CD4-positive, alpha-beta T cell treated with Interleukin-12 subunit alpha and Interleukin-12 subunit beta, for 1 hour (primary cell): ENCODE measurements around the gene APPL2.
"Not testable (repeated sequence)": the region's sequence is repeated elsewhere in the genome, so short reads cannot be mapped to it uniquely, and the experiment has no call there.

Source experiments
- DNase-seq: peaks from one replicate; pipeline ENCODE4 v3.0.0-alpha.2; 2020

Gene APPL2

DNA sequence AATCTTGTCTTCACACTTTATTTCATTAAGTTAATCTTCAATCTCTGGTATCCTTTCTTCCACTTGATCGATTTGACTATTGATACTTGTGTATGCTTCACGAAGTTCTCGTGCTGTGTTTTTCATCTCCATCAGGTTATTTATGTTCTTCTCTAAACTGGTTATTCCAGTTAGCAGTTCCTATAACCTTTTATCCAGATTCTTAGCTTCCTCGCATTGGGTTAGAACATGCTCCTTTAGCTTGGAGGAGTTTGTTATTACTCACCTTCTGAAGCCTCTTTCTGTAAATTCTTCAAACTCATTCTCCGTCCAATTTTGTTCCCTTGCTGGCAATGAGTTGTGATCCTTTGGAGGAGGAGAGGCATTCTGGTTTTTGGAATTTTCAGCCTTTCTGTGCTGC, 52.0 kb downstream of the APPL2 start:
- not testable (repeated sequence) for DNase-seq

DNA sequence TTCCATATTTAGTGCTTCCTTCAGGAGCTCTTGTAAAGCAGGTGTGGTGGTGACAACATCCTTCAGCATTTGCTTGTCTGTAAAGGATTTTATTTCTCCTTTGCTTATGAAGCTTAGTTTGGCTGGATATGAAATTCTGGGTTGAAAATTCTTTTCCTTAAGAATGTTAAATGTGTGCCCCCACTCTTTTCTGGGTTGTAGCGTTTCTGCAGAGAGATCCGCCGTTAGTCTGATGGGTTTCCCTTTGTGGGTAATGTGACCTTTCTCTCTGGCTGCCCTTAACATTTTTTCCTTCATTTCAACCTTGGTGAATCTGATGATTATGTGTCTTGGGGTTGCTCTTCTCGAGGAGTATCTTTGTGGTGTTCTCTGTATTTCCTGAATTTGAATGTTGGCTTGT, 52.6 kb downstream of the APPL2 start:
- DNase-seq: not testable (repeated sequence)

DNA sequence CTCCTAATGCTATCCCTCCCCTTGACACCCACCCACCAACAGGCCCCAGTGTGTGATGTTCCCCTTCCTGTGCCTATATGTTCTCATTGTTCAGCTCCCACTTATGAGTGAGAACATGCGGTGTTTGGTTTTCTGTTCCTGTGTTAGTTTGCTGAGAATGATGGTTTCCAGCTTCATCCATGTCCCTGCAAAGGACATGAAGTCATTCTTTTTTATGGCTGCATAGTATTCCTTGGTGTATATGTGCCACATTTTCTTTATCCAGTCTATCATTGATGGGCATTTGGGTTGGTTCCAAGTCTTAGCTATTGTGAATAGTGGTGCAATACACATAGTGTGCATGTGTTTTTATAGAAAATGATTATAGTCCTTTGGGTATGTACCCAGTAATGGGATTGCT, 56.9 kb downstream of the APPL2 start:
- DNase-seq: not testable (repeated sequence)

DNA sequence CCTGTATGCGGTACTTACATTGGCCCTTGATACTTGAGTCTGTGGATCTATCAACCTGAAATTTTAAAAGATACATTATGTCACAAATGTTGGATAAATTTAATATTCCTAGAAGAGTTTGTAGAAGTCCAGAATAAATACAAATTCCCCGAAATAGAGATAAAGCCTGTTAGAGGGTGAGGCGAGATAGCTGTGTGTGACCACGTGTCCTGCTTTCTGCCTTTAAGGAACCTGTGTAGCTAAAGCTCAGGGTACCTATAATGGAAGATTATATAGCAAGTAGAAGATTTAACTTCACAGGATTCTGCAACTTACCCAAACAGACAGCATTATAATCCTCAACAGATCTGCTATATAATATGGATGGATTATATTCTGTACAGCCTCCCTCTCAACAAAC, 58.8 kb downstream of the APPL2 start:
- DNase-seq: no peak

DNA sequence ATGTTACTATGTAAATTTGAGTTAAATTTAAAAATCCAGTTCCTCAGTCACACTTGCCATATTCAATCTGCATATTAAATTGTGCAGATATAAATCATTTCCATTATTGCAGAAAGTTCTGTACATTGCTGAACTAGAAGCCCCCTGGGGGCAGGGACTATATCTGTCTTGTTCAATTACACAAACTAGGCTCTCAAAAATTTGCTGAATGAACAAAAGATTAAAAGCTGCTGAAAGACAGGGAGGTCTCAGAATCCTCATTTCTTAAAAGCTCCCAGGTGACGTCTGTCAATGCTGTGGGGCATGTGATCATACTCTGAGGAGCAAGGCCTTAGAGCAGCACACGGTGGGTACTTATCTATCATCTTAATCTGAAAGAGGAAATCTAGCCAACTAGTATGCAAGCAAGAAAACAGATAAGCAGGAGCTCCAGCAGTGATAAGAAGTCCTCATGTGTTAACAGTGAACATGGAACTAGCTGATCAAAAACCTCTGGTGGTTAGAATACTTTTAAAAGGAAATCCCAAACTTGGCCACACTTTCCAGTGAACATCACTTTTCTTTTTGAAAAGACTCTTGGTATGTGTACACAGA, 60.5 kb downstream of the APPL2 start:
- no peak for DNase-seq

DNA sequence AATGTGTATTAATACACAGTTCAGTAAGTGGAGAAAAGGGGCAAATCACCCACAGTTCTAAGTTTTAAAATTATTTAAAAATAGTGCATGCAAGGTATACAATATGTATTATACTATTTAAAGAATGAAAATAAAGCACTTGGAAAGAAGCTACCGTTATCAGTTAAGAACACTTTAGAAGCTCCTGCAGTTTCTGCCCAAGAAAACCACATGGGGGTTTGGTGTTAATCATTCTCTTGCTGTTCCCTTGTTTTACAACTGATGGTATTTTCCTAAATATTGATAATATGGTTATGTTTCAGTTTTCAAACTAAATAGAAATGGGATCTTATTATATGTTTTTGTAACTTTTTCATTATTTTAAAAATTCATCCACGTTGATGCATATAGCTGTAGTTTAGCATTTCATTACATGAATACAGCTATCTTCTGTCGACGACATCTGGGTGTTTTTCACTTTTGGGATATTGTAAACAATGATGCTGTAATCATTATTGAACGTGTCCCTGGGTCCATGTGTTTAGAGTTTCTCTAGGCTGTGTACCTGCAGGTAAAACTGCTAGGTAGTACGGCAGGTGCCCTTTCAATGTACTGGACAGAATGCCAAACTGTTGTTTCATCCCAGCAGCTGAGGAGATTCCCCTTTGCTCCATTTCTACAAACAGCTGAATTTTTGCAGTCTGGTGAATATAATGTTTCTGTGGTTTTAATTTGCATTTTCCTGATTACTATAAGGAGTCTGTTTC, 64.1 kb downstream of the APPL2 start:
- DNase-seq: no peak

DNA sequence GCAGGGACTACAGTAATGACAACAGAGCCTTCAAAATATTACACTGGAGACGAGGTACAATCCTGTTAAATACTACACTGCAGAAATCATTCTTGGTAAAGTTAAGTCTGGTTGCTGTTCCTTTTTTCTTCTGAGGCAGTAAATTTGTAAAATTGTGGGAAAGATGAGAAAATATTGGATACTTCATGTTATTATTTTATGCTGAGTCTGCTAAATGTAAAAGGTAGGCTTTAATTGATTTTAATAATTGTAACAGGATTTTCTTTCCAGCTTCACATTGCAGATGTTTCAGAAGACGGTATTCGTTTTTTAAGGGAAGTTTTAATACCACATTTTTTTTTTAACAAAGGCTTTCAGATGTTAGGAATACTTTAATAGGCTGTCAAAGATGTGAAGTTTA, 65.8 kb downstream of the APPL2 start:
- DNase-seq: no peak

DNA sequence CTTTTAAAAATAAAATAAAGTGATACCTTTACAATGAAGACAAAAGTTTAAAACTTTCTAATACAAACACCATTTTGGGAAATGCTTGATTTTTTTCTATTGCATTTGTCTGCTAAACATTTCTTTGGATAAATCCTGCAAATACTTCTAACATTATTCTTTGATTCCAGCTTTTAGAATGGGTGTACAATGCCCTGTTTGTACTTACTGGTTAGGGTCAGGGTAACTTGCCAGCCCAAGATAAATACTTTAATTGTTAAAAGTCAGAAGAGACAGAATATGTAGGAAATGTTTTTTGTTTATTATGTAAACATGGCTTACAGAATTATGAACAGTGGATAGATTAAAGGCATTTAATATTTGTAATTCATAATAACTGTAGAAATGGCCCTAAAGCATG, 68.0 kb downstream of the APPL2 start:
- DNase-seq: no peak

DNA sequence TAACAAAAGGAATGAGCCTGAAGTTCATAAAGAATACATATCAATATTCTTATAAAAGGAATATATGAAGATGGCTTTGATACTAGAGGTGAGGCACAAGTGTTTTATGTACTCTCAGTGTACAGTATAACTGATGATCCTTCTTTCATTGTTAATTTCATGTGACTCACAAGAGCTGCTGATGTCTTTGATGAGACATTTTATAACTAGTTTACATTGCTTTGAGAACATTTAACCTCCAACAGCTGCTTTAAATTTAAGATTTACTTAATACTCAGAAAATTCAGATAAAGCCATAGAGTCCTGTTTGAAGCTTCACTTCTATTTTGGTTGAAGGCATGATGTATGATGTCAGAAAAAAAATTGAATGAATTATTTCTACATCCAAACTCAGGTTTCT, 68.6 kb downstream of the APPL2 start:
- no peak for DNase-seq

DNA sequence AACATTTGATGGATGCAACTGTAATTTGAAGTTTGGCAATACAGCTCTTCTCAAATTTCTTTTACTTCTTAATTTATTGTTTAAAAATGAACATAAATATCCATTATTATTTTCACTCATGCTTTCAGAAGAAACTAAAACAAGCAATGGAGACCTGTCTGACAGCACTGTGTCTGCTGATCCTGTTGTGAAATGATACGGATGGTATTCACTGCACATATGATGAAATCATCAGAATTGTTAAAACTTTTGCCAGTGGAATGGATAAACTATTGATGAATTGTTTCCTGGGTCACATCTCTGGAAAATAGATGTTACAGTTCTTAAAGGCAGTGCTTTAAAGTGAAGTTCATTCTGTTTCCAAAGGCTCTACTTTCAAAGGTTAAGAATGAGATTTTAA, 69.2 kb downstream of the APPL2 start:
- no peak for DNase-seq

DNA sequence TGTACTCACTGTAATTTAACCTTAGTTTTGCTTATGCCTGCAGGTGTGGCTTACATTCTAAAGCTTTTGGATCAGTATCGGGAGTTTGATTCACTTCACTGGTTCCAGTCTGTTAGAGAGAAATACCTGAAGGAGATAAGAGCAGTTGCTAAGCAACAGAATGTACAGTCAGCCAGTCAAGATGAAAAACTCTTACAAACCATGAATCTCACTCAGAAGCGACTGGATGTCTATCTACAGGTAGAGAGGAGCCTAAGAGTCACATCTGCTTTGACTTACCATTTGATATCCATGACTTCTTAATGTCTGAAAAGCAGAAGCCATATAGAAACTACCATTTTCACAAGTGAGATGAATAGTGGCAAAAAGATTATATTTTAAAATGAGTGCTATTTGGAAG, 71.9 kb downstream of the APPL2 start:
- no peak for DNase-seq

DNA sequence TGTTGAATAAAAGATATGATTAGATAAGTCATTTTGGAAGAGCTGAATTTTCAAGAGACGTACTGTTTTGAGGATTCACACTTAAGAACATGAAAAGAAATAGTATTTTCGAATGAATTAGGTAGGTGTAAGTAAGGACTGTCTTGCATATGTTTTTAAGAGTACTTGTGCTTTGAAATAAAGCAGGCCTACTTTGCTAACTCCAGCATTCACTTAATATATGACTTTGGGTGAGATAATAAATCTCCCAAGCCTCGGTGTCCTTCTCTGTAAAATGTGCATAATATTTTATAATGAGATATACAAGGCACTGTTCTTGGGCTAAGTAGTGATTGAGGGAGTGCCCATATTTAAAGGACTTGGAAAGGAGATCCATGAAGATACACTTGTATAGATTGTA, 73.8 kb downstream of the APPL2 start:
- no peak for DNase-seq

DNA sequence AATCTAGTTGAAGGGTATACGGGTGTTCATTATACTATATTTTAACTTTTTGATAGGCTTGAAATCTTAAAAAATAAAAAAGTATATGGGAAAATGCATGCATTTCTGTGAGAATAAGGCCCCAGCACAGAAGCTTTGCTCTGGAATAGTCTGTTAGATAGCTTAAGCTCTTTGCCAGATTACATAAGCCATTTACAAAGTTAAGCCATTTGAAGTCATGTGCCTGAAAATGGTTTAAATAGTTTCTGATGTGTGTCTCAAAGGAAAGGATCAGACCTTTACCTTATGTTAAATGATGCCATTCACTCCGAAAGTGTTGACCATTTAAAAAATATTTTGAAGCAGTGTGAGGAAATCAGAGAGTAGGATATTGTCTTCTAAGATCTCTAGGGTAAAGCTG, 77.1 kb downstream of the APPL2 start:
- no peak for DNase-seq

DNA sequence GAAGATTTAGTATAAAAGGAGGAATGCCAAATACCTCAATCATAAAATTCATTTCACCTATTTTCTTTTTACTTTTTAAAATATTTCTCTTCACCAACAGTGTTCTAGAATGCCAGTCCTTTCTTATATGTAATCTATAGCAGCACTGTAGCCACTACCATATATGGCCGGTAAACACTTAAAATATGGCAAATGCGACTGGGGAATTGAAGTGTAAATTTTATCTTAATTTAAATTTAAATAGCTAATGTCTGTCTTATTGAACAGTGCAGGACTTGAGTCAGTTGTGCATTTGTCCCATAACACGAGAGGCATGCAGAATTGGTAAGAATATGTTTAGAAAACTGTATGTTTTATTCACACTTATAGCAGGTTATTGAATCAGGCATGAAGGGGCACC, 78.4 kb downstream of the APPL2 start:
- no peak for DNase-seq

DNA sequence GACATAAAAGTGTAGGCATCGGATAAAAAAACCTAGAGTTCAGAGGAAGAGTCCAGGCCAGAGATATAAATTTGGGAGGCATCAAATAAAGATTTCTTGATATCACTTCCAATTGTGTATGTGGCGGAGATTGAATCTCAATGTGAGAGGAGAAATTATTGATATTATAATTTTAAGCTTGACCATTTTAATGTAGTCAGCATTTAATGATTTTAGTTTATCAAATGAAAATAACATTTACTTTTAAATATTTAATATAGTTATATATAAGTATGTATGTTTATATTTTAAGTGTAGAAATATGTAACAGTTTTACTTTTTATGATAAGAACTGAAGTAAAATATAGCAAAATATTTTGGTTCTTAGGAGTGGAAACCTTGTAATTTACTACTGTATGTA, 79.7 kb downstream of the APPL2 start:
- DNase-seq: no peak

DNA sequence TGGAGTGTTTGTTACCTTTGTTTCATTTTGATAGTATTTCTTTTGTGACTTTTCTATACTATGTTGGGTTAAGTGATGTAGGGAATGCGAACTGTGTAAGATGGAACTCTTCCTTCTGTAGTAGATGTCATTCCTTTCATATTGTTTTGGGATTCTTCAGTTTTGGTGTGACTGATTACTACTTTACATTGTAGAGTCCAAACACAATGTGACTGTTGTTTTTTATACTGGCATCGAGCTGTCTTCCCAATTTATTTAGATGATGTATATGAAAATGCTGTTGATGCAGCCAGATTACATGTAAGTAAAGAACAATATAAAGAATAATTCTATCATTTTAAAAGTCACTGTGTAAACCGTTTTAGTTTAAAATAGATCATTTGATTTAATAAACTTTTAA, 93.7 kb downstream of the APPL2 start:
- no peak for DNase-seq

DNA sequence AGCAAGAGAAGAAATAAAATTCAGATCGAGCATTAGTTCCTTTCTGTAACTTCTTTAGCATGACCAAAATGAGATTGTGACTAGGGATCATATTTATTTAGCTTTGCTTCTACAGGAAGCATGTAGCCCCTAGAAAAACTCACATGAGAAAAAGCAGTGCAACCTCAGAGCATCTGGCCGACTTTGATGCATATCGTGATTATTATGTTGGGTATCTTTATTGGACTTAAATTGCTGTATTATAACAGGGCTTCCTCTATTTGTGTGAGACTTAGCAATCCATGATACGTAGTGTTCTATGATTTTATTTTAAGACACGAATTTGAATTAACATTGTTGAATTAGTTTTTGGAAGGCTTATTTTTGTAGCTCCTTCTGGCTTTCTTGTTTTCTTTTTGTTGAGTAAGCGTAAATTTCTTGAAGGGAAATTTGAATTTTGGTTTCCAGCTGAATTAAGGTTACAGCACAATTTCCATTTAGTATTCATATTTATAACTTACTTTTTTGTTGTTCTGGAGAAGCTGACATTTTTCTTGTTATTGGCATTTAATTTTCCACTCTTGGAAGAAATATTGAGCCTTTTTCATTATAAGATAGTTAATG, 94.6 kb downstream of the APPL2 start:
- no peak for DNase-seq

DNA sequence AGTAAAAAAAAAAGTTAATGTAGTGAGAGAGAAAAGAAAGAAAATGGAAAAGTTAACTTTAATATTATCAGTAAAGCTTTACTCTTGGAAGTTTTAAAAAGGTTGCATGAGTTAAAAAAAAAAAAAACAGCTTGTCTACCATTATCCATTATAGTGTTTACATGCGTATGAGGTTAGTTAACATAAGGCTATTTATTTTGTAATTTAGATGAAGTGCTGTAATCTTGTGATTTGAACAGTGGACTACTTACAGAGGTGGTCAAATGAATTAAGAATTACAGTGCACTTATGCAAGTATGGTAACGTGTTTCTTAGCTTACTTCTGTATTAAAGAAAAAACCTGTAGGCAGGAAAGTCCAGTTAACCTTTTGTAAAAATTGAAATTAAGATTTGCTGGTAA, 97.7 kb downstream of the APPL2 start:
- no peak for DNase-seq
